ENCODE results near the gene CDCA7L. TPM values are rescaled to one million over a fixed set of nuclear protein-coding genes. Genes with fewer than 3 reads are reported as not detected.

Gene CDCA7L
- total RNA-seq, 1 donor from 2014 or later: 6.1 TPM

DNA sequence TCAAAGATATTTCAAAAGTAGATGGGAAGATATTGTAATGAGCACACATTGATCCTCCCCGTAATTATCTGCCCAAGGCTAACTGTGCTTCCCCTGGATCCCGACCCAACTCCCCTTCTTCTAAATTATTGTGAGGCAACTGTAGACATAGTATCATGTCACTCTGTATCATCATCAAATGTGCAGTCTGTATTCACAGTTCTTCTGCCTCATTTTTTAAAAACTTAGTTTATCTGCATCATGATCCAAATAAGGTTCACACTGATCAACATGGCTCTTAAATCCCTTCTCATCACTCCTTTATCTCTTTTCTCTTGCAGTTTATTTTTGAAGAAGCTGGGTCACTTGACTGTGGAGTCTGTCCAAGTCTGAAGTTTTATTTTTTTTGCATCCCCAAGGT is 27.5 kb downstream of the CDCA7L start:
- Mint-ChIP-seq H3K27ac (ENCODE audit: unreplicated experiment) (no peak overlapping the region), H3K9me3 (ENCODE audit: unreplicated experiment) (peaks cover 2% of the 10 kb centered on the region), H3K27me3 (ENCODE audit: unreplicated experiment) (peaks cover under 1% of the 10 kb centered on the region), H3K4me1 (ENCODE audit: low read depth, unreplicated experiment) (no peaks in the 10 kb centered on the region), H3K4me3 (ENCODE audit: unreplicated experiment) (no peak overlapping the region), H3K36me3 (ENCODE audit: unreplicated experiment) (no peaks in the 10 kb centered on the region)
- TF ChIP-seq, protein P1, sequence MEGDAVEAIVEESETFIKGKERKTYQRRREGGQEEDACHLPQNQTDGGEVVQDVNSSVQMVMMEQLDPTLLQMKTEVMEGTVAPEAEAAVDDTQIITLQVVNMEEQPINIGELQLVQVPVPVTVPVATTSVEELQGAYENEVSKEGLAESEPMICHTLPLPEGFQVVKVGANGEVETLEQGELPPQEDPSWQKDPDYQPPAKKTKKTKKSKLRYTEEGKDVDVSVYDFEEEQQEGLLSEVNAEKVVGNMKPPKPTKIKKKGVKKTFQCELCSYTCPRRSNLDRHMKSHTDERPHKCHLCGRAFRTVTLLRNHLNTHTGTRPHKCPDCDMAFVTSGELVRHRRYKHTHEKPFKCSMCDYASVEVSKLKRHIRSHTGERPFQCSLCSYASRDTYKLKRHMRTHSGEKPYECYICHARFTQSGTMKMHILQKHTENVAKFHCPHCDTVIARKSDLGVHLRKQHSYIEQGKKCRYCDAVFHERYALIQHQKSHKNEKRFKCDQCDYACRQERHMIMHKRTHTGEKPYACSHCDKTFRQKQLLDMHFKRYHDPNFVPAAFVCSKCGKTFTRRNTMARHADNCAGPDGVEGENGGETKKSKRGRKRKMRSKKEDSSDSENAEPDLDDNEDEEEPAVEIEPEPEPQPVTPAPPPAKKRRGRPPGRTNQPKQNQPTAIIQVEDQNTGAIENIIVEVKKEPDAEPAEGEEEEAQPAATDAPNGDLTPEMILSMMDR (IDR thresholded peaks at IDR 0.05; ENCODE audit: partially characterized antibody, unreplicated experiment): no peak
- no peak for DNase-seq

- no peak overlapping the region for H3K27ac Mint-ChIP-seq (ENCODE audit: unreplicated experiment)
- TF ChIP-seq, protein P1 (IDR thresholded peaks at IDR 0.05; ENCODE audit: partially characterized antibody, unreplicated experiment): no peak
- no peak overlapping the region for H3K4me3 Mint-ChIP-seq (ENCODE audit: unreplicated experiment)
- H3K4me1 Mint-ChIP-seq (ENCODE audit: low read depth, unreplicated experiment): no peaks in the 10 kb centered on the region
- peaks cover 2% of the 10 kb centered on the region for H3K9me3 Mint-ChIP-seq (ENCODE audit: unreplicated experiment)
- no peak for DNase-seq
- peaks cover 2% of the 10 kb centered on the region for H3K27me3 Mint-ChIP-seq (ENCODE audit: unreplicated experiment)
- H3K36me3 Mint-ChIP-seq (ENCODE audit: unreplicated experiment): no peaks in the 10 kb centered on the region
Measured at GRCh38 chr7:21916629-21917028, 29.1 kb downstream of the CDCA7L start.

DNA sequence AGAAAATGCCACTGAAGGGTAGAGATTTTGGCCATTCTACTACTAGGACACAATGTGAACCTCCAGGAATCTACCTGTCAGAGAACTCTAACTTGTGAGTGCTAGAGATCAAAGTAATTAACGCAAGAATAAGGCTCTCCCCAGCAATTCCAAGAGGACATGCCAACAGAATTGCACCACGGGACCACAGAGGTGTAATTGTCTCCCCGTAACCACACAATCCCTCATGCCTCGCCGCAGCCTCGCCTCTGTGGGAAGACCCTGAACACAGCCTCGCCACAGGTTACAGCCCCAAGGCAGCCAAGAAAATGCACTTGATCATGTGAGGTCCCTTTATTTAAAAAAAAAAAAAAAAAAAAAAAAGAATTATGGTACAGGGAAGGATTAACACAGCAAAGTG is 29.5 kb downstream of the CDCA7L start:
- H3K9me3 Mint-ChIP-seq (ENCODE audit: unreplicated experiment): peaks cover 2% of the 10 kb centered on the region
- H3K4me1 Mint-ChIP-seq (ENCODE audit: low read depth, unreplicated experiment): no peaks in the 10 kb centered on the region

DNA sequence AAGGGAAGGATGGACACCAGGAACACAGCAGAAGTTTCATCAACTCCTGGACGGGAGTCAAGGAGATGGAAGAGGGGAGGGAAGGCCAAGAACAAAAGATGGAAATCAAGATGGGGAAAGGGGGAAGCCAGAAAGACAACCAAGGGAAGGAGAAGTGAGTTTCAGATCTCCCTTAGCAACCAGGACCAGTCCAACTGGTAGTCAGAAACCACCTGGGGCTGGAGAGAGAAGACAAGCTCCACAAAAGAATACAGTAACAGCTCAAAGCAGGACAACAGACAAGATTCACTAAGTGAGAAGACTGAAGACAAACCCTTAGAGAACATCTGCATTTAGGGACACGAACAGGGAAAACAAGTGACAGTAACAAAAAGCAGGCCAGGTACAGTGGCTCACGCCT is 30.6 kb downstream of the CDCA7L start:
- H3K4me3 Mint-ChIP-seq (ENCODE audit: unreplicated experiment): no peak overlapping the region
- H3K4me1 Mint-ChIP-seq (ENCODE audit: low read depth, unreplicated experiment): no peaks in the 10 kb centered on the region
- no peak for DNase-seq
- TF ChIP-seq, protein P1 (IDR thresholded peaks at IDR 0.05; ENCODE audit: partially characterized antibody, unreplicated experiment): no peak
- peaks cover 2% of the 10 kb centered on the region for H3K27me3 Mint-ChIP-seq (ENCODE audit: unreplicated experiment)
- H3K9me3 Mint-ChIP-seq (ENCODE audit: unreplicated experiment): peaks cover 2% of the 10 kb centered on the region
- H3K27ac Mint-ChIP-seq (ENCODE audit: unreplicated experiment): no peak overlapping the region
- no peaks in the 10 kb centered on the region for H3K36me3 Mint-ChIP-seq (ENCODE audit: unreplicated experiment)

More for the DNA sequence above, 29.5 kb downstream of the CDCA7L start:
- Mint-ChIP-seq H3K27ac (ENCODE audit: unreplicated experiment) (no peak overlapping the region), H3K4me3 (ENCODE audit: unreplicated experiment) (no peak overlapping the region), H3K27me3 (ENCODE audit: unreplicated experiment) (peaks cover 2% of the 10 kb centered on the region), H3K36me3 (ENCODE audit: unreplicated experiment) (no peaks in the 10 kb centered on the region)
- TF ChIP-seq, protein P1 (IDR thresholded peaks at IDR 0.05; ENCODE audit: partially characterized antibody, unreplicated experiment): no peak
- DNase-seq: no peak

GRCh38 chr7:21914671-21915070 is 31.0 kb downstream of the CDCA7L start:
- Mint-ChIP-seq H3K4me3 (ENCODE audit: unreplicated experiment) (no peak overlapping the region), H3K36me3 (ENCODE audit: unreplicated experiment) (no peaks in the 10 kb centered on the region), H3K27ac (ENCODE audit: unreplicated experiment) (no peak overlapping the region), H3K27me3 (ENCODE audit: unreplicated experiment) (peaks cover 2% of the 10 kb centered on the region), H3K9me3 (ENCODE audit: unreplicated experiment) (peaks cover 2% of the 10 kb centered on the region), H3K4me1 (ENCODE audit: low read depth, unreplicated experiment) (no peaks in the 10 kb centered on the region)
- no peak for DNase-seq
- TF ChIP-seq, protein P1 (IDR thresholded peaks at IDR 0.05; ENCODE audit: partially characterized antibody, unreplicated experiment): no peak

Measured in glutamatergic neuron (in vitro differentiated cells).